ENCODE measurements around the gene NRIP3.

DNA sequence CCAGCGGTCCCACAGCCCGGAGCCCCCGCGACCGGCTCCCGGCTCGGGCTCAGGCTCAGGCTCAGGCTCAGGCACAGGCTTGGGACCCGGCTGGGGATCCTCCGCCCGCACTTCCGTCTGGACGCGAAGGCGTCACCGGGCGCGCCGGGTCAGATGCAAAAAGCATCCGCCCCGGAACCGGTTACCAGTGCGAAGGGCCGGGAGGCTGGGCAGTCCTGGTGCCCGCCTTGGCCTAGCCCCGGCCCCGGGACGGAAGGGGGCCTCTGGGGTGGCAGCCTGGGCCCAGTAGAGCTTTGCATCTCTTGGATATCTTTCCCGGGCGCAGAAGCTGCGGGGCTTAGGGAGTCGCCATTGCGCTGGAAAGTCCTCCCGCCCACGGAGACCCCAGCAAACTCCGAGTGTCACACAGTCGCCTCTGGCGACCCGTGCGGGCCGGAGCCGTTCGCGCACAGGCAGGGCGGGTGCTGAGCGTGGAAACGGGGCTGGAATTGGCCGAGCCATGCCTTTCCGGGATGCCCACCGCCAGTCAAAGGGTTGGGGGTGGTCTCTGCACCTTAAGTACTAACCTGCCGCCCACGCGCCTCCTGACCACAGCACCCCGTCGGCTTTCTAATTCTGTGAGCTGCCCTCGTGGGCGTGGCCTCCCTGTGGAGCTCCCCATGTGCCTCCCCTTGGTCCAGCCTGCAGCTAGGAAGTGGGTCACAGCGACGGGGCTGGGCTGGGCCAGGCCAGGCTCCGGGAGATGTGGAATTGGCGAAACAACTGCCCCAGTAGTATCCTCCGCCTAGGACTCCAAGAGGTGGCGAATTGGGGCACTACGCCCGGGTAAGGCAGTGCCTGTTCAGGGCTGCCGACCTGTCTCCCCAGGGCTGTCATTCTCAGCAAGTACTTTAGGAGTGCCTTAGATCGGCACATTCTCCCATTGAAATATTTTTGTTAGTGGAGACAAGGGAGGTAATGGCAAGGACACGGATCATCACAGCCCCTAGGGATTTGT, 39.2 kb downstream of the NRIP3 start, which contains the start of gene TMEM9B:
- no peak for TF ChIP-seq FOXA1 (IDR thresholded peaks at IDR 0.05)
- TF ChIP-seq FOXM1 (IDR thresholded peaks at IDR 0.05; ENCODE audit: borderline replicate concordance): no peak
- TF ChIP-seq L3MBTL2 (conservative IDR thresholded peaks at IDR 0.05): no peak; the same call in 1 of the 2 replicates
- TF ChIP-seq FOXK2 (IDR thresholded peaks at IDR 0.05): no peak
- no peak for TF ChIP-seq TARDBP (IDR thresholded peaks at IDR 0.05)
- TF ChIP-seq, protein P1, sequence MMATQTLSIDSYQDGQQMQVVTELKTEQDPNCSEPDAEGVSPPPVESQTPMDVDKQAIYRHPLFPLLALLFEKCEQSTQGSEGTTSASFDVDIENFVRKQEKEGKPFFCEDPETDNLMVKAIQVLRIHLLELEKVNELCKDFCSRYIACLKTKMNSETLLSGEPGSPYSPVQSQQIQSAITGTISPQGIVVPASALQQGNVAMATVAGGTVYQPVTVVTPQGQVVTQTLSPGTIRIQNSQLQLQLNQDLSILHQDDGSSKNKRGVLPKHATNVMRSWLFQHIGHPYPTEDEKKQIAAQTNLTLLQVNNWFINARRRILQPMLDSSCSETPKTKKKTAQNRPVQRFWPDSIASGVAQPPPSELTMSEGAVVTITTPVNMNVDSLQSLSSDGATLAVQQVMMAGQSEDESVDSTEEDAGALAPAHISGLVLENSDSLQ (IDR thresholded peaks at IDR 0.05): no peak
- no peak for TF ChIP-seq SP1 (IDR thresholded peaks at IDR 0.05)
- no peak for TF ChIP-seq ARNT (IDR thresholded peaks at IDR 0.05)
- no peak for TF ChIP-seq NFRKB (IDR thresholded peaks at IDR 0.05)
- TF ChIP-seq CTBP1 (IDR thresholded peaks at IDR 0.05; ENCODE audit: borderline replicate concordance): peak; percentile 27; the same call in 1 of the 2 replicates

All from HEK293T (cell line).